Endothelial cell of umbilical vein (primary cell): ENCODE measurements around the gene MTREX. TPM values are rescaled to one million over a fixed set of nuclear protein-coding genes. Genes with fewer than 3 reads are reported as not detected.

Experiments used
- BruUV-seq: library from RNA; stranded (reverse); fragments of 400-500 nt; replicated peaks from 2 replicates; lab custom pipeline; 2021; lab: Mats Ljungman, UMichigan
- CTCF ChIA-PET: fragments of 300-600, 350-600 bp; sonication (Branson Sonifier 250); formaldehyde crosslinking; loops from one replicate; lab custom pipeline; 2021; ENCODE audit warnings: antibody characterized with exemption, inconsistent platforms; lab: Charles Lee
- POLR2A ChIA-PET: fragments of 300-600, 350-600 bp; sonication (Branson Sonifier 250); formaldehyde crosslinking; loops from one replicate; lab custom pipeline; 2021; ENCODE audit warnings: antibody characterized with exemption, inconsistent platforms; lab: Charles Lee
- DNase-seq: peaks from one replicate; pipeline ENCODE4 v3.0.0-alpha.2; 2011; ENCODE audit warnings: low read depth, low spot score
- FAIRE-seq: peaks from 2 replicates; lab custom pipeline; 2011; peaks lifted over from hg19 to GRCh38; lab: Jason Lieb, UNC
- H2AFZ ChIP-seq: 2 replicates; pipeline ENCODE4 v1.6.0; 2012; ENCODE audit warnings: low read depth, low read length, control low read depth, inconsistent platforms
- H3K27ac ChIP-seq: 2 replicates; pipeline ENCODE4 v1.5.1; 2011; ENCODE audit warnings: low read depth, mild to moderate bottlenecking, control low read depth, low read length, moderate library complexity; ENCODE audit not compliant: insufficient read depth
- H3K27me3 ChIP-seq, 2 experiments: 2 replicates each; pipeline versions ENCODE4 v1.6.0 to v1.6.1; 2011; ENCODE audit warnings: low read length in 2 of 2, mixed read lengths in 1 of 2; ENCODE audit not compliant: control insufficient read depth in 2 of 2, insufficient read depth in 2 of 2
- H3K36me3 ChIP-seq, 2 experiments: 2 replicates in 1 of 2; 3 replicates in 1 of 2; pipeline ENCODE4 v1.5.1; 2011; ENCODE audit warnings: low read length in 2 of 2, mild to moderate bottlenecking in 1 of 2, moderate library complexity in 1 of 2; ENCODE audit not compliant: control insufficient read depth in 2 of 2, insufficient read depth in 2 of 2; ENCODE audit errors: extremely low read depth in 1 of 2
- H3K4me1 ChIP-seq: 3 replicates; pipeline ENCODE4 v1.5.1; 2011; ENCODE audit warnings: mild to moderate bottlenecking, low read length; ENCODE audit not compliant: control insufficient read depth, insufficient read depth; ENCODE audit errors: extremely low read depth
- H3K4me2 ChIP-seq: 2 replicates; pipeline ENCODE4 v1.6.1; 2011; ENCODE audit warnings: low read length, control low read depth, mixed read lengths; ENCODE audit not compliant: insufficient read depth
- H3K4me3 ChIP-seq, 3 experiments: fragments of 200-600 bp in 1 of 3; sonication (generic), shearing (Covaris generic) in 1 of 3; replicated peaks in 1 of 3; 2 replicates each; pipeline ENCODE4 v1.5.1; 2011 to 2016; ENCODE audit warnings: control low read depth in 3 of 3, low read length in 3 of 3, mild to moderate bottlenecking in 2 of 3, inconsistent platforms in 1 of 3, low read depth in 1 of 3, moderate library complexity in 1 of 3; ENCODE audit not compliant: insufficient read depth in 1 of 3
- H3K79me2 ChIP-seq: 2 replicates; pipeline ENCODE4 v1.6.0; 2012; ENCODE audit warnings: low read length, inconsistent platforms; ENCODE audit not compliant: control insufficient read depth, insufficient read depth
- H3K9ac ChIP-seq: replicated peaks from 2 replicates; pipeline ENCODE3; 2011; ENCODE audit warnings: low read length, control low read depth; ENCODE audit not compliant: insufficient read depth; ENCODE audit errors: extremely low read depth
- H3K9me1 ChIP-seq: replicated peaks from 3 replicates; pipeline ENCODE4 v1.6.0; 2011; ENCODE audit warnings: mild to moderate bottlenecking, low read length; ENCODE audit not compliant: control insufficient read depth, insufficient read depth; ENCODE audit errors: extremely low read depth
- H3K9me3 ChIP-seq: replicated peaks from 2 replicates; pipeline ENCODE4 v1.5.1; 2012; ENCODE audit warnings: low read length, inconsistent platforms; ENCODE audit not compliant: control insufficient read depth, insufficient read depth
- H4K20me1 ChIP-seq: replicated peaks from 2 replicates; pipeline ENCODE3; 2011; ENCODE audit warnings: mild to moderate bottlenecking, low read length; ENCODE audit not compliant: control insufficient read depth, insufficient read depth; ENCODE audit errors: extremely low read depth
- CTCF ChIP-seq, 2 donors: IDR thresholded peaks; 1 replicate in 1 of 2; 2 replicates in 1 of 2; pipeline ENCODE4 v1.5.1; 2011; ENCODE audit warnings: low read length in 2 of 2, mild to moderate bottlenecking in 2 of 2, moderate library complexity in 2 of 2, control low read depth in 1 of 2, inconsistent platforms in 1 of 2, low read depth in 1 of 2; ENCODE audit not compliant: insufficient read depth in 1 of 2; ENCODE audit errors: extremely low read depth in 1 of 2
- JUN ChIP-seq: IDR thresholded peaks from 2 replicates; pipeline ENCODE4 v1.6.1; 2011; ENCODE audit warnings: borderline replicate concordance, low read depth; ENCODE audit not compliant: insufficient read length, insufficient read depth
- MYC ChIP-seq: IDR thresholded peaks from one replicate; pipeline ENCODE4 v1.6.1; 2011; ENCODE audit warnings: mild to moderate bottlenecking, low read depth, low read length
- POLR2A ChIP-seq: IDR thresholded peaks from 2 replicates; pipeline ENCODE4 v1.6.1; 2012; ENCODE audit warnings: low read depth, mild to moderate bottlenecking, control low read depth, low read length
- POLR2AphosphoS5 ChIP-seq: IDR thresholded peaks from 2 replicates; pipeline ENCODE4 v1.6.1; 2012; ENCODE audit warnings: low read depth, mild to moderate bottlenecking, control low read depth, low read length, moderate library complexity; ENCODE audit not compliant: insufficient read depth
- dilution Hi-C: fragments of 300-500 bp; cut with MboI; formaldehyde crosslinking; loops from one replicate; pipeline ENCODE4 v1.15.0; 2019; ENCODE audit warnings: low sequenced_read_pairs; ENCODE audit not compliant: extremely low pct_ligation_motif_present
- intact Hi-C: fragments of 100-400 bp; cut with micrococcal nuclease; formaldehyde crosslinking; loops from one replicate; pipeline ENCODE4 v1.10.0; 2022
- polyA plus RNA-seq, 4 experiments: library from polyadenylated mRNA; depleted of rRNA in 3 of 4; stranded (reverse) in 3 of 4; unstranded in 1 of 4; fragments of >200 nt; gene quantifications; 2 replicates each; pipeline versions ENCODE4 v1.2.1 to v1.2.3, GENCODE V29; 2011 to 2012; ENCODE audit warnings: missing spikeins in 1 of 4
- total RNA-seq: library from RNA; stranded (reverse); gene quantifications from 2 replicates; pipeline ENCODE4 v1.2.3, GENCODE V29; 2021

The MTREX gene
- total and polyA plus RNA-seq, 2 donors (not counting 3 experiments of a cell fraction or from before 2014, with no cell fraction given) = 9.8 to 76.3 TPM

- BruUV-seq = no TSS peak
- CTCF ChIA-PET = interaction anchor here (0.7 to 2.3 kb wide), 3 partner anchors 10 to 430 kb away, joined by 5 to 8 read pairs (median 6); no protein-coding TSS in a partner anchor
- FAIRE-seq (no peak), DNase-seq (no peak)
- Histone ChIP-seq H3K9me3 (no peaks in the 10 kb centered on the region), H3K9ac (no peak overlapping the region), H3K27me3 (no peaks in the 10 kb centered on the region), H3K36me3 (peaks cover 0 to 6% of the 10 kb centered on the region in 2 experiments), H3K4me2 (no peak overlapping the region), H4K20me1 (no peaks in the 10 kb centered on the region), H3K4me1 (no peaks in the 10 kb centered on the region), H3K4me3 (no peak overlapping the region), H2AFZ (no peak overlapping the region), H3K27ac (no peak overlapping the region), H3K79me2 (no peaks in the 10 kb centered on the region), H3K9me1 (no peaks in the 10 kb centered on the region)
- intact Hi-C loops = no loop called here
- POLR2A ChIA-PET = no interaction called here
- dilution Hi-C loops = no loop called here
- no peak for TF ChIP-seq POLR2A
- no peak for TF ChIP-seq JUN
- TF ChIP-seq MYC = no peak
- TF ChIP-seq POLR2AphosphoS5 = no peak
Observed at GRCh38 chr5:55372130-55372925, 64.5 kb downstream of the MTREX start.

GRCh38 chr5:55377810-55378209, 70.0 kb downstream of the MTREX start:
- H3K9ac ChIP-seq = no peak overlapping the region
- FAIRE-seq = no peak

More at GRCh38 chr5:55377810-55378209, 70.0 kb downstream of the MTREX start:
- no peak overlapping the region for H3K27ac ChIP-seq
- BruUV-seq = no TSS peak
- no peaks in the 10 kb centered on the region for H3K4me1 ChIP-seq
- peaks cover 0 to 4% of the 10 kb centered on the region in 2 experiments for H3K36me3 ChIP-seq
- dilution Hi-C loops = no loop called here
- no peaks in the 10 kb centered on the region for H3K9me1 ChIP-seq
- H3K79me2 ChIP-seq = peaks cover 2% of the 10 kb centered on the region
- no peak for DNase-seq
- ChIA-PET POLR2A (no interaction called here), CTCF (interaction anchor here (1.4 to 1.5 kb wide), 2 partner anchors 9 to 14 kb away, joined by 3 to 5 read pairs; no protein-coding TSS in a partner anchor)
- no peaks in the 10 kb centered on the region for H3K9me3 ChIP-seq
- H3K4me3 ChIP-seq = no peak overlapping the region
- no peak overlapping the region for H3K4me2 ChIP-seq
- H2AFZ ChIP-seq = no peak overlapping the region
- H4K20me1 ChIP-seq = no peaks in the 10 kb centered on the region
- H3K27me3 ChIP-seq = no peaks in the 10 kb centered on the region
- no peak for TF ChIP-seq CTCF (IDR thresholded peaks at IDR 0.05; ENCODE audit: extremely low read depth in 1 of 2, insufficient read depth in 1 of 2, low read depth in 1 of 2, low read length in 2 of 2)
- intact Hi-C loops = no loop called here
